Kidney (tissue), 14 donors: Measurements from ENCODE around the gene LYRM1. TPM values are rescaled to one million over a fixed set of nuclear protein-coding genes. Genes with fewer than 3 reads are reported as not detected.

Source experiments
- DNase-seq, 5 donors: peaks; one replicate each; pipeline ENCODE4 v3.0.0-alpha.2; 2013 to 2020
- FAIRE-seq: peaks from 2 replicates; lab custom pipeline; 2012; peaks lifted over from hg19 to GRCh38; lab: Jason Lieb, UNC
- H3K27ac ChIP-seq, 2 donors: one replicate each; pipeline ENCODE4 v1.7.0; 2013; ENCODE audit warnings: low read depth in 2 of 2, low read length in 2 of 2, inconsistent platforms in 1 of 2
- H3K27me3 ChIP-seq: one replicate; pipeline ENCODE4 v1.7.1; 2013; ENCODE audit warnings: low read length, inconsistent platforms; ENCODE audit not compliant: control insufficient read depth, insufficient read depth
- H3K36me3 ChIP-seq, 3 donors: one replicate each; pipeline versions ENCODE4 v1.7.0 to v1.7.1; 2013; ENCODE audit warnings: low read length in 3 of 3, control low read depth in 1 of 3, inconsistent platforms in 1 of 3; ENCODE audit not compliant: insufficient read depth in 3 of 3, control insufficient read depth in 2 of 3
- H3K4me1 ChIP-seq, 3 donors: one replicate each; pipeline versions ENCODE4 v1.7.0 to v1.7.1; 2013; ENCODE audit warnings: low read length in 3 of 3, inconsistent platforms in 1 of 3, low read depth in 1 of 3; ENCODE audit not compliant: control insufficient read depth in 2 of 3, insufficient read depth in 2 of 3
- H3K4me3 ChIP-seq, 3 donors: one replicate each; pipeline versions ENCODE4 v1.7.0 to v1.8.1; 2013; ENCODE audit warnings: low read length in 3 of 3, control low read depth in 1 of 3, inconsistent platforms in 1 of 3
- H3K9ac ChIP-seq, 3 donors: one replicate each; pipeline versions ENCODE4 v1.7.0 to v1.7.1; 2013; ENCODE audit warnings: low read length in 3 of 3, control low read depth in 1 of 3, inconsistent platforms in 1 of 3
- H3K9me3 ChIP-seq, 3 donors: one replicate each; pipeline versions ENCODE4 v1.7.0 to v1.7.1; 2013; ENCODE audit warnings: low read length in 3 of 3, control low read depth in 1 of 3, inconsistent platforms in 1 of 3; ENCODE audit not compliant: control insufficient read depth in 2 of 3, insufficient read depth in 1 of 3
- intact Hi-C: fragments of 100-400 bp; cut with DNase I; formaldehyde crosslinking; loops from one replicate; pipeline ENCODE4 v1.11.1; 2022
- polyA plus RNA-seq: library from polyadenylated mRNA; stranded (reverse); fragments of 350-450 nt; fragmentation: Illumina TruSeq; extraction: RNeasy Lipid Tissue Mini Kit (QIAGEN cat#74804); gene quantifications from one replicate; pipeline ENCODE4 v1.2.3, GENCODE V29; 2014; ENCODE audit warnings: low read depth, low replicate concordance; ENCODE audit not compliant: insufficient read depth
- total RNA-seq: library from RNA; stranded (reverse); fragmentation: NEBNext Ultra II Directional; extraction: Animal tissue kit (Norgen Biotek cat#: 25700); gene quantifications from one replicate; pipeline ENCODE4 v1.2.1, GENCODE V29; 2021
- TF ChIP-seq, protein P1 (sequence below): IDR thresholded peaks from 3 replicates; pipeline ENCODE4 v1.5.1; 2012; ENCODE audit warnings: mild to moderate bottlenecking, moderate library complexity, borderline replicate concordance; ENCODE audit not compliant: insufficient read depth; ENCODE audit errors: extremely low read depth
- donor health status: control.
- donor health status: control.
- donor health status: control.
- donor health status: control.
- donor health status: control.
- donor health status: DM: yes; HTN: yes; CAD: no.
- donor health status: Normal renal cell carcinoma (clear cell type).

The LYRM1 gene
- total and polyA plus RNA-seq, 2 donors from 2014 or later: 31.7 to 61.5 TPM

DNA sequence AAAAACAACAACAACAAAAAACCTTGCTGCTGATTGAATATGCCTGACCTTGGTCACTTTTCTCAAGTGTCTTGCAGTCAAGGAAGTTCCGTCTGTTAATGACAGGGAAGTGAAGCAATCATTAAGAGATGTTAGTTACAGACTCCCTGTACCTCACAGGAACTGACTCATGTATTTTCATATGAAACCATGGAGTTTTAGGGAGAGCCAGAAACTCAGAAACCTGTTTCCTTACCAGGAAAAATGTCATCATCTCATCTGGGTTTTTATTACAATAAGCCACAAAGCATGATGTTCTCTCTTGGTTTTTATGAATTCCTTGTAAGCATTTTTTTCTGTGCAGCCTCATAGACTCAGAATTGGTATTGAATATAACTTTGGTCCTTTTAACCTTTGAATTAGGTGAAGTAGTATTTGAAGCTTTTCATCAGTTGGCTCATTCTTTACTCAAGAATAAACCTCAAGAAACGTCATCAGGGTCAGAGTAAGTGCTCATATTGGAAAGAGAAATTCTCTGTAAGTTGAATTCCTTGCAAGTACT lies 10.3 kb downstream of the LYRM1 start:
- intact Hi-C loops: no loop called here
- Histone ChIP-seq H3K4me1 (peaks cover 2 to 13% (median 9%) of the 10 kb centered on the region in 3 donors), H3K9ac (no peak overlapping the region), H3K36me3 (no peaks in the 10 kb centered on the region), H3K27ac (peak overlapping the region; percentile 19 to 57), H3K9me3 (no peaks in the 10 kb centered on the region), H3K4me3 (no peak overlapping the region), H3K27me3 (no peaks in the 10 kb centered on the region)
- FAIRE-seq (peak; percentile 53), DNase-seq (peak in 1 of 5 donors; percentile 40)
- TF ChIP-seq, protein P1, sequence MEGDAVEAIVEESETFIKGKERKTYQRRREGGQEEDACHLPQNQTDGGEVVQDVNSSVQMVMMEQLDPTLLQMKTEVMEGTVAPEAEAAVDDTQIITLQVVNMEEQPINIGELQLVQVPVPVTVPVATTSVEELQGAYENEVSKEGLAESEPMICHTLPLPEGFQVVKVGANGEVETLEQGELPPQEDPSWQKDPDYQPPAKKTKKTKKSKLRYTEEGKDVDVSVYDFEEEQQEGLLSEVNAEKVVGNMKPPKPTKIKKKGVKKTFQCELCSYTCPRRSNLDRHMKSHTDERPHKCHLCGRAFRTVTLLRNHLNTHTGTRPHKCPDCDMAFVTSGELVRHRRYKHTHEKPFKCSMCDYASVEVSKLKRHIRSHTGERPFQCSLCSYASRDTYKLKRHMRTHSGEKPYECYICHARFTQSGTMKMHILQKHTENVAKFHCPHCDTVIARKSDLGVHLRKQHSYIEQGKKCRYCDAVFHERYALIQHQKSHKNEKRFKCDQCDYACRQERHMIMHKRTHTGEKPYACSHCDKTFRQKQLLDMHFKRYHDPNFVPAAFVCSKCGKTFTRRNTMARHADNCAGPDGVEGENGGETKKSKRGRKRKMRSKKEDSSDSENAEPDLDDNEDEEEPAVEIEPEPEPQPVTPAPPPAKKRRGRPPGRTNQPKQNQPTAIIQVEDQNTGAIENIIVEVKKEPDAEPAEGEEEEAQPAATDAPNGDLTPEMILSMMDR: no peak

DNA sequence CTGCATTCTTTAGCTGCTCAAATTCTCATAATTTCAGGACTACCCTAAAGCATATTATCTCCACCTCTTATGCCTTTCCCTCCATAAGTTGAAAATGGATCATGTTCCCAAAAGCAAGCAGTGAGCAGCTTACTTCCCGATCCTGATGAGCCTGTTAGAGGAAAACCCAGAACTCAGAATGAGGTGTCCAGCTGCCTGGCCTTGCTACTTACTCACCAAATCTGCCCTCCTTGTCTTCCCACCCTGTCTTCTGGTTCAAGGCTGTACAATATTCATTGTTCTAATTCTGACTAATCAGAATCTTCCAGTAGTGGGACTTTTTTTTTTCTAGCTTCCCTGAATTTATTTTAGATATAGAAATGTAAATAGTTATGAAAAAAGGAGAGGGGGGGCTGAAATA lies 10.8 kb downstream of the LYRM1 start:
- no peak for DNase-seq
- no peaks in the 10 kb centered on the region for H3K9me3 ChIP-seq
- no peaks in the 10 kb centered on the region for H3K36me3 ChIP-seq
- no peak overlapping the region for H3K4me3 ChIP-seq
- TF ChIP-seq, protein P1: no peak
- no peak overlapping the region for H3K9ac ChIP-seq
- FAIRE-seq: no peak
- peak overlapping the region; percentile 19 to 57 for H3K27ac ChIP-seq
- H3K27me3 ChIP-seq: no peaks in the 10 kb centered on the region
- peaks cover 0 to 8% (median 6%) of the 10 kb centered on the region in 3 donors for H3K4me1 ChIP-seq
- intact Hi-C loops: no loop called here

DNA sequence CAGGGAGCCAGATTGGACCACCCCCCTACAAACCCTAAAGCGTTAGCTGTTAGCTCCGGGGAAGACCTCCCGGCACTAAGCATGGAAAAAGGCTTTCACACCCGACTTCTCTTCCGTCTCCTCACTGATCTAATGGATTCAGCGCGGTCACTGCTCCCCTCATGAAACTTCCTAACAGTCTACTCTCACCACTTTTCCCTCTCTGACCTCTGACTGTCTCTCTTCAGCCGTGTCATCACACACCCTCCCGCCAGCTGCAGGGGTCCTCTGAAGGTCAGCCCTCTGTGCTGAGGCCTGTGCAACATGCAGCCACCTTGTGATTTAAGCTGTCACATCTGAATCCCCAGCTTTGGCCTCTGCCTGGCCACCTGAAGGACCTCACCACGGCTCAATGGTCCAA lies 15.7 kb downstream of the LYRM1 start:
- no peak overlapping the region for H3K4me3 ChIP-seq
- FAIRE-seq (no peak), DNase-seq (peak in 1 of 5 donors; percentile 11)
- TF ChIP-seq, protein P1: no peak
- H3K4me1 ChIP-seq: peaks cover 0 to under 1% (median 0%) of the 10 kb centered on the region in 3 donors
- no peak overlapping the region for H3K9ac ChIP-seq
- H3K9me3 ChIP-seq: no peaks in the 10 kb centered on the region
- H3K27me3 ChIP-seq: no peaks in the 10 kb centered on the region
- intact Hi-C loops: no loop called here
- no peaks in the 10 kb centered on the region for H3K36me3 ChIP-seq
- H3K27ac ChIP-seq: no peak overlapping the region

DNA sequence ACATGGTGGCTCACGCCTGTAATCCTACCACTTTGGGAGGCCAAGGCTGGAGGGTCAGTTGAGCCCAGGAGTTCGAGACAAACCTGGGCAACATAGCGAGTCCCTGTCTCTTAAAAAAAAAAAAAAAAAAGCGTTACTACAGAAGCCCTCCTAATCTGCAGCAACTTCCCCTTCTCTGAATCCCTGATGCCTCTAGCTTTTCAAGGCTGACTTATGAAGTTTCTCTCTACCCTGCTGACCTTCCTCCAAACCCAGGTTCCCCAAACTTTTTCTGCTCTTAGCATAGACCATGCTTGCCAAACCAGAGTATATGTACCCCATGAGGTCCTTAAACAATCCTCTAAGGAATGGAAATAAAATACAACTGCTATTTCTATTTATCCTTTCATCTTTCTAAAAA lies 16.4 kb downstream of the LYRM1 start:
- no peak overlapping the region for H3K9ac ChIP-seq
- H3K4me1 ChIP-seq: no peaks in the 10 kb centered on the region
- no peak for DNase-seq
- intact Hi-C loops: no loop called here
- H3K9me3 ChIP-seq: no peaks in the 10 kb centered on the region
- TF ChIP-seq, protein P1: no peak
- no peak for FAIRE-seq
- H3K27ac ChIP-seq: no peak overlapping the region
- no peaks in the 10 kb centered on the region for H3K36me3 ChIP-seq
- H3K4me3 ChIP-seq: no peak overlapping the region
- no peaks in the 10 kb centered on the region for H3K27me3 ChIP-seq
